Measurements from ENCODE around the gene ARHGAP22.

Gene ARHGAP22

DNA sequence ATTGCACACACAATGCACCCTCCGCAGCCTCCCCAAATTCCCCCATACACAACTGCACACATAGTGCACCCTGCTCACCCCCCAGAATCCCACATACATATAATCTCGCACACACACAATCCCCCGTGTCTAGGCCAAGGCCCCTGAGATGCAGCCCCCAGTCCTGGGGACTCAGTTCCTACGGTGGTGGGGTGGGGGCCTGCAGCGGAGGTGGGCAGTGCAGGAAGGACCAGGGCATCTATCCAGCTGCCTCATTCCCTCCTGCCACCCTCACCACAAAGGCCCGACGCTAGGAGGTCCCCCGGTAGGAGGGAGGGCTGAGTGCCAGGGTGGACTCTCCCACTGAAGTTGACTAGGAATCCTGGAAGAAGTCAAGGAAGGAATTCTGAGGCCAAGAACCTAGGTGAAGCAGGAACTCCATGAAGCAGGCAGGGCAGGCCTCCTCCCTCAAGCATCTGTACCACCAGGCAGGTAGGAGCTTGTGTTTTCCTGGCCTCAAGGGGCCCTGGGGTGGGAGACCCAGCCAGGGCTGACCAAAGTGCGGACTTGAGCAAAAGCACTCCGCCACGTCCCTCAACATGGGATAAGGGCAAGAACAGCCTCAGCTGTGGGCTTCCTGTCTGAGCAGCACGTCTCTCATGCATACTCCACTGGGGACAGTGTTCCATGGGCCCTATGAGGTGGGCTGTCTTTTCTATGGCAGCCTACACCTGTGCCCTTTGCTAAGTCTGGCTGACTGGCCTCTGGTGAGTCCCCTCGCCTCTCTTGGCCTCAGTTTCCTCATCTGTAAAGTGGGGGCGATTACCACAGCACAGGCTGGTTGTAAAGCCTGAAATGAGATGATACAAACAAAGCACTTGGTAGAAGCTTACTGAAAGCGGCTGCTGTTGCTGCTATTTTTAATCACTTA, 152.6 kb downstream of the ARHGAP22 start:
- DNase-seq, result no peak
- intact Hi-C loops (cut with DNase I; ENCODE audit: low total_unique reads), result no loop called here

DNA sequence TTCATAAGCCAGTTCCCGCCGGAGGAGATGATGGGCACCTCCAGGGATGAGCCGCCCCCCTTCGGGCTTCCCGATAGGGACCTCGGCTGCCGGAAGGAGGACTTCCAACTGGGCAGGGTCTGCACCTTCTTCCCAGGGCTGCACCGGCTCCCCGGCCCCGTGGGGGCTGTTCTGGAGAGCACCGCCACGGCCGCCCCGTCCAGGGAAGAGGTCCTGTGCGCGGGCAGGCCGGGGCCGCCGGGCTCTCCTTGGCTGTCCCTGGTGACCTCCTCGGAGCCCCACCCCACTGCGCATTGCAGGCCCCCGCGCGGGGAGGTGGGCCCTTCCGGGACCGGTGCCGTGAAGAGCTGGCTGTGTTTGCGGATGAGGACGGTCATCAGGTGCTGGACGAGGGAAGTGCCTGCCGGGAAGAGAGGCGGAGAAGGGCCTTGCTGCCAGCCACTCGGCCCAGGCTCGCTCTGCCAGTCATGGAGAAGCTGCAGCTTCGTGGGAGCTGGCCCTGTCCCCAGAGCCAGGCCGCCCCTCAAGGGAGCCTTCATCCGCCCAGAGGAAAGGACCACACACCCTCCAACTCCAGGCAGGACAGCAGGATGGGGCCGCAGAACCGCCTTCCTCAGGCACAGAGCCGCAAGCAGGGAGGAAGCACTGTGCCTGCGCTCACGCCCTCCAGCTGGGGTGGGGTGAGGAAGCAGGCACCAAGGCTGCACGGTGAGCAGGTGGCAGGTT, 154.0 kb downstream of the ARHGAP22 start:
- Histone ChIP-seq H3K27ac (no peak overlapping the region), H3K36me3 (peaks cover 0 to 13% (median 0%) of the 10 kb centered on the region in 3 donors), H3K9me3 (no peaks in the 10 kb centered on the region), H3K4me3 (no peak overlapping the region), H3K27me3 (no peaks in the 10 kb centered on the region), H3K4me1 (no peaks in the 10 kb centered on the region)
- intact Hi-C loops (cut with DNase I; ENCODE audit: low total_unique reads), result no loop called here
- peak; percentile 15 to 60 for DNase-seq
- TF ChIP-seq, protein P1, sequence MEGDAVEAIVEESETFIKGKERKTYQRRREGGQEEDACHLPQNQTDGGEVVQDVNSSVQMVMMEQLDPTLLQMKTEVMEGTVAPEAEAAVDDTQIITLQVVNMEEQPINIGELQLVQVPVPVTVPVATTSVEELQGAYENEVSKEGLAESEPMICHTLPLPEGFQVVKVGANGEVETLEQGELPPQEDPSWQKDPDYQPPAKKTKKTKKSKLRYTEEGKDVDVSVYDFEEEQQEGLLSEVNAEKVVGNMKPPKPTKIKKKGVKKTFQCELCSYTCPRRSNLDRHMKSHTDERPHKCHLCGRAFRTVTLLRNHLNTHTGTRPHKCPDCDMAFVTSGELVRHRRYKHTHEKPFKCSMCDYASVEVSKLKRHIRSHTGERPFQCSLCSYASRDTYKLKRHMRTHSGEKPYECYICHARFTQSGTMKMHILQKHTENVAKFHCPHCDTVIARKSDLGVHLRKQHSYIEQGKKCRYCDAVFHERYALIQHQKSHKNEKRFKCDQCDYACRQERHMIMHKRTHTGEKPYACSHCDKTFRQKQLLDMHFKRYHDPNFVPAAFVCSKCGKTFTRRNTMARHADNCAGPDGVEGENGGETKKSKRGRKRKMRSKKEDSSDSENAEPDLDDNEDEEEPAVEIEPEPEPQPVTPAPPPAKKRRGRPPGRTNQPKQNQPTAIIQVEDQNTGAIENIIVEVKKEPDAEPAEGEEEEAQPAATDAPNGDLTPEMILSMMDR (IDR thresholded peaks at IDR 0.05), result no peak

More for the DNA sequence above, 152.6 kb downstream of the ARHGAP22 start:
- TF ChIP-seq, protein P1 (IDR thresholded peaks at IDR 0.05), result no peak
- Histone ChIP-seq H3K27me3 (no peaks in the 10 kb centered on the region), H3K36me3 (peaks cover 0 to 13% (median 0%) of the 10 kb centered on the region in 3 donors), H3K4me1 (no peaks in the 10 kb centered on the region), H3K27ac (no peak overlapping the region), H3K9me3 (no peaks in the 10 kb centered on the region), H3K4me3 (no peak overlapping the region)

DNA sequence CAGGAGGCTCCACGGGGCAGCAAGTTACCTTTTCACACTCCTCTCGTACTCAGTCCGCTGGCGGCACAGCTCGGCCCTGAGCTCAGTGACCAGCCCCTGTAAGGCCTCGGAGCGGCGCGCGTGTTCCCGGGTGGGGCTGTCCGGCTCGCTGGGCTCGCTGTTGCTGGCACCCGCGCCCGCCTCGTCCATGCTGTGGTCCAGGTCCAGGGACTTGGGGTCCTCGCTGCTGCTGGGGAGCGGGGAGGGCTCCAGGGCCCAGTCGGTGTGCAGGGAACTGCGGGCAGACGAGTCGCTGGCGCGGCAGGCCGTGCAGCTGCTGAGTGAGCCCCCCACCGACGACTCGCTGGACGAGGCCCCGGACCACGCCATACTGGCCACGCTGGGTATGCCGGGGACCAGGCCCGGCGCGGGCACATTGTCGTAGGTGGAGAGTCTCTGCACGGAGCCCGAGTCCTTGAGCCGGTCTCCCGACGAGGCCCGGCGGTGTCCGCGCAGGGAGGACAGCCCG, 154.6 kb downstream of the ARHGAP22 start:
- H3K4me1 ChIP-seq, result no peaks in the 10 kb centered on the region
- H3K4me3 ChIP-seq, result no peak overlapping the region
- no peaks in the 10 kb centered on the region for H3K27me3 ChIP-seq
- peak; percentile 18 to 59 for DNase-seq
- peaks cover 0 to 13% (median 0%) of the 10 kb centered on the region in 3 donors for H3K36me3 ChIP-seq
- intact Hi-C loops (cut with DNase I; ENCODE audit: low total_unique reads), result no loop called here
- no peak overlapping the region for H3K27ac ChIP-seq
- TF ChIP-seq, protein P1 (IDR thresholded peaks at IDR 0.05), result no peak
- H3K9me3 ChIP-seq, result no peaks in the 10 kb centered on the region

DNA sequence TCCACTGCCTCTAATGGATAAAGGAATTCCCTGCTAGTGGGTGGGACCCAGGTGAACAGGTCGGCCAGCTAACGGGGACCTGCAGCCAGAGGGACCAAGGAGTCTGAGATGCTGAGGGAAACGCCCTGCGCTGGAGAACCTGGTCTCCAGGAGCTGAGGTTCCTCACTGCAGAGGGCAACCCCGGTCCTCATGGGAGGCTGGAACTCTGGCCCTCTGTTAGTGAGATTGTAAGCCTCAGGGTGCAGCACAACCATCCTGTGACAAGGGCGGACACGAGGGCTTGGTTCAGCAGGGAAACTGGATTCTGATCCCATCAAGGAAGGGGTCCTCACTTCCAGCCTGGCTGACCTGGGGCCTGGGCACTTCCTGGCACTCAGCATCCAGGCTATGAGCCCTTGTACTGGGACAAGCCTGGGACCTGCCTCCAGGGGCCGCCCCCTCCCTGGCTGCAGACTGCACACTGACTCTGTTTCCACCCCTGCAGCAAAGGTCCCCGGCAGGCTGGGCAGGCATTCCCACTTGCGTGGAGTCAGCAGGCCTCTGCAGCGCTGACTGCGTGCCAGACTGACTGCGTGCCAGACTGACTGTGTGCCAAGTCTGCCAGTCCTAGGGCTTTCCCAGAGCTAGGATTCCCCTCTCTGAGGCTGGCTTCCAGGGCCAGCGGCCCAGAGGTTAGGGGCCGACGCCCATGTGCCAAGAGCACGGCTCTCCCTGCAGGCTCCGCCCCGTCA, 155.2 kb downstream of the ARHGAP22 start:
- H3K4me3 ChIP-seq, result no peak overlapping the region
- H3K36me3 ChIP-seq, result peaks cover 0 to 13% (median 0%) of the 10 kb centered on the region in 3 donors
- H3K4me1 ChIP-seq, result no peaks in the 10 kb centered on the region
- TF ChIP-seq, protein P1 (IDR thresholded peaks at IDR 0.05), result no peak
- H3K27ac ChIP-seq, result no peak overlapping the region
- no peaks in the 10 kb centered on the region for H3K27me3 ChIP-seq
- peak; percentile 20 to 66 for DNase-seq
- no peaks in the 10 kb centered on the region for H3K9me3 ChIP-seq
- intact Hi-C loops (cut with DNase I; ENCODE audit: low total_unique reads), result no loop called here

DNA sequence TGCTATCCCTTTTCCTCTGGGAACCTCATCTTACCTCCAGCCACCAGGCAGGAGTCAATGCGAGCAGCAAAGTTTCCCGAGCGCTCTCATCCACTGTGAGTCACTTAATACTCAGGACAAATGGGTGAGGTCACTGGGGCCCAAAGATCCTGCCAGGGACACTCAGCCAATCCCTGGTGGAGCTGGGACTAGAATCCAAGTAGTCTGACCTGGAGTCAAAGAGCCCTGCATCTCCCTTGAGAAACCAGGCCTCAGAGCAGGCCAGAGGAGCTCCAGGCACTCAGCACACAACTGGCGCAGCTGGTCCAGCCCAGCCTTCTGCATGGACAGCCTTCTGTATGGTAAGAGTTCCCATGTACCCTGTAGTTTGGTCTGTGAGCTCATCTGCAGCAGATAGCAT, 156.1 kb downstream of the ARHGAP22 start:
- no peak overlapping the region for H3K4me3 ChIP-seq
- H3K9me3 ChIP-seq, result no peaks in the 10 kb centered on the region
- peak in 1 of 2 donors; percentile 17 for DNase-seq
- H3K27me3 ChIP-seq, result no peaks in the 10 kb centered on the region
- intact Hi-C loops (cut with DNase I; ENCODE audit: low total_unique reads), result no loop called here
- TF ChIP-seq, protein P1 (IDR thresholded peaks at IDR 0.05), result no peak
- H3K4me1 ChIP-seq, result no peaks in the 10 kb centered on the region
- H3K27ac ChIP-seq, result no peak overlapping the region
- H3K36me3 ChIP-seq, result peaks cover 0 to 13% (median 0%) of the 10 kb centered on the region in 3 donors
